ENCODE data around the gene NCAPG2. TPM values are rescaled to one million over a fixed set of nuclear protein-coding genes. Genes with fewer than 3 reads are reported as not detected.

Gene NCAPG2
- total and polyA plus RNA-seq, 2 donors (not counting 1 experiment from before 2014, with no cell fraction given) = 10.9 to 18.7 TPM

DNA sequence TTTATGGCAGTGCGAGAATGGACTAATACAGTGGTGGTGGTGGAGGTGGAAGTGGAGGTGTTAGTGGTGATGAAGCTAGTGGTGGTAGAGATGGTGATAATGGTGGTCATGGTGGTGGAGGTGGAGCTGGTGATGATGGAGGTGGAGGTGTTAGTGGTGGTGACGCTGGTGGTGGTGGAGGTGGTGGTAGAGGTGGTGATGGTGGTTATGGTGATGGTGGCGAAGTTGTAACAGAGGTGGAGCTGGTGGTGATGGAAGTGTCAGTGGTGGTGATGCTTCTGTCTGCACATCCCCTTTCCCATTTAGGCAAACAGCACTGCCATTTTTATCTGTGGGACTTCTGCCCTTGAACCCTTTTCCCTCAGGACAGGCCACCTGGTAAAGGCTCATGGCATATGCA is 109.5 kb downstream of the NCAPG2 start:
- peak; percentile 29 to 34 for DNase-seq (ENCODE audit: low read depth in 2 of 2)
- Histone ChIP-seq H3K27ac (ENCODE audit: insufficient read depth, low read length) (no peak overlapping the region), H3K79me2 (ENCODE audit: control insufficient read depth, insufficient read depth, low read length) (no peaks in the 10 kb centered on the region), H3K9ac (ENCODE audit: insufficient read depth, low read length) (no peak overlapping the region), H3K27me3 (ENCODE audit: control insufficient read depth, insufficient read depth, low read length) (peaks cover 1% of the 10 kb centered on the region), H3K9me3 (ENCODE audit: control insufficient read depth, insufficient read depth, low read depth, low read length) (peaks cover 1% of the 10 kb centered on the region), H4K20me1 (ENCODE audit: control insufficient read depth, extremely low read depth, insufficient read depth, low read length) (no peaks in the 10 kb centered on the region), H2AFZ (ENCODE audit: low read length) (no peak overlapping the region), H3K4me1 (ENCODE audit: control insufficient read depth, extremely low read depth, insufficient read depth, low read length) (no peaks in the 10 kb centered on the region), H3K4me3 (replicated peaks in 1 of 4; ENCODE audit: control extremely low read depth in 1 of 4, insufficient read depth in 1 of 4, low read depth in 3 of 4, low read length in 4 of 4) (no peak overlapping the region), H3K36me3 (ENCODE audit: control insufficient read depth, insufficient read depth, low read length) (no peaks in the 10 kb centered on the region), H3K4me2 (ENCODE audit: extremely low read depth, insufficient read depth, low read length) (no peak overlapping the region)
- TF ChIP-seq EZH2 (IDR thresholded peaks at IDR 0.05; ENCODE audit: low read length, missing control alignments) (no peak), CTCF (conservative IDR thresholded peaks at IDR 0.05 in 1 of 2, IDR thresholded peaks at IDR 0.05 in 1 of 2; ENCODE audit: low read depth in 1 of 2, low read length in 2 of 2) (no peak)

DNA sequence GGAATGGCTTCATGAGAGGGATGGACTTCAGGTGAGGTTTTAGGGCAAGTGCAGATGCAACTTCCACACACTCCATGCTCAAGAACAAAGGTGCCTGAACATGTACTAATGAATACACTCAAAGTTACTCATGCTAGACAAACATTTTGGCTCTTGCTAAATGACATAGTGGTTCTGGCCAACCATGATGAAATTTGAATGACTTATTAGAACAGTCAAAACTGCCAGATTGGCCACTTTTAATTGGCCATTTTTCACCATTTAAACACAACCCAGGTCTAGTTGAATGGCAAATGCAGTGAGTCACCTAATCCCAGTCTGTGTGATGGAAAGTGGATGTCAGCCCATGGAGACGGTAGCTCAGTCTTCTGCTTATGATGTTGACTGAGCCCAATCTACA is 112.1 kb downstream of the NCAPG2 start:
- peaks cover 1% of the 10 kb centered on the region for H3K9me3 ChIP-seq (ENCODE audit: control insufficient read depth, insufficient read depth, low read depth, low read length)

DNA sequence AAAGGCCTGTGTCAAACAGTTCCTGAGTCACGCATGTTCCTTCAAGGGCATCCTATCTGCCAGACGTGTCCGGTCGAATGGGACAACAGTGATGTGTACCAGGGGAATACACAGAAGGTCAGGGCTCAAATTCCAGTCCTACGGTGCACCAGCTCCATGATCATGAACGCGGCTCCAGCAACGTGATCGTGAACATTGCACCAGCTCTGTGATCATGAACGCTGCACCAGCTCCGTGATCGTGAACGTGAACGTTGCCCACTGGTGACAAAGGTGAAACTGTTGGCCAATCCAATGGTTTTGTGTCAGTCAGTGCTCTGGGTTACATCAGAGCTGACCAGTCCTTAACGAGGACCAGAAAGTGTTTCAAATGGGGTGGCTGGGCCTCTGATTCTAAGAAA is 112.7 kb downstream of the NCAPG2 start:
- no peak overlapping the region for H3K4me2 ChIP-seq (ENCODE audit: extremely low read depth, insufficient read depth, low read length)
- no peak overlapping the region for H3K4me3 ChIP-seq (replicated peaks in 1 of 4; ENCODE audit: control extremely low read depth in 1 of 4, insufficient read depth in 1 of 4, low read depth in 3 of 4, low read length in 4 of 4)
- H3K27ac ChIP-seq (ENCODE audit: insufficient read depth, low read length) = no peak overlapping the region
- H3K9me3 ChIP-seq (ENCODE audit: control insufficient read depth, insufficient read depth, low read depth, low read length) = peaks cover 1% of the 10 kb centered on the region
- no peaks in the 10 kb centered on the region for H3K4me1 ChIP-seq (ENCODE audit: control insufficient read depth, extremely low read depth, insufficient read depth, low read length)
- DNase-seq (ENCODE audit: low read depth in 2 of 2) = no peak
- TF ChIP-seq EZH2 (IDR thresholded peaks at IDR 0.05; ENCODE audit: low read length, missing control alignments) (no peak), CTCF (conservative IDR thresholded peaks at IDR 0.05 in 1 of 2, IDR thresholded peaks at IDR 0.05 in 1 of 2; ENCODE audit: low read depth in 1 of 2, low read length in 2 of 2) (no peak)
- H3K79me2 ChIP-seq (ENCODE audit: control insufficient read depth, insufficient read depth, low read length) = no peaks in the 10 kb centered on the region
- H4K20me1 ChIP-seq (ENCODE audit: control insufficient read depth, extremely low read depth, insufficient read depth, low read length) = no peaks in the 10 kb centered on the region
- no peak overlapping the region for H3K9ac ChIP-seq (ENCODE audit: insufficient read depth, low read length)
- H2AFZ ChIP-seq (ENCODE audit: low read length) = no peak overlapping the region
- no peaks in the 10 kb centered on the region for H3K36me3 ChIP-seq (ENCODE audit: control insufficient read depth, insufficient read depth, low read length)
- H3K27me3 ChIP-seq (ENCODE audit: control insufficient read depth, insufficient read depth, low read length) = peaks cover 13% of the 10 kb centered on the region

More for the DNA sequence above, 112.1 kb downstream of the NCAPG2 start:
- no peaks in the 10 kb centered on the region for H4K20me1 ChIP-seq (ENCODE audit: control insufficient read depth, extremely low read depth, insufficient read depth, low read length)
- H3K9ac ChIP-seq (ENCODE audit: insufficient read depth, low read length) = no peak overlapping the region
- H2AFZ ChIP-seq (ENCODE audit: low read length) = no peak overlapping the region
- no peak overlapping the region for H3K4me2 ChIP-seq (ENCODE audit: extremely low read depth, insufficient read depth, low read length)
- TF ChIP-seq EZH2 (IDR thresholded peaks at IDR 0.05; ENCODE audit: low read length, missing control alignments) = no peak
- no peak for TF ChIP-seq CTCF (conservative IDR thresholded peaks at IDR 0.05 in 1 of 2, IDR thresholded peaks at IDR 0.05 in 1 of 2; ENCODE audit: low read depth in 1 of 2, low read length in 2 of 2)
- no peak for DNase-seq (ENCODE audit: low read depth in 2 of 2)
- H3K27ac ChIP-seq (ENCODE audit: insufficient read depth, low read length) = no peak overlapping the region
- H3K4me1 ChIP-seq (ENCODE audit: control insufficient read depth, extremely low read depth, insufficient read depth, low read length) = no peaks in the 10 kb centered on the region
- H3K36me3 ChIP-seq (ENCODE audit: control insufficient read depth, insufficient read depth, low read length) = no peaks in the 10 kb centered on the region
- H3K4me3 ChIP-seq (replicated peaks in 1 of 4; ENCODE audit: control extremely low read depth in 1 of 4, insufficient read depth in 1 of 4, low read depth in 3 of 4, low read length in 4 of 4) = no peak overlapping the region
- no peaks in the 10 kb centered on the region for H3K79me2 ChIP-seq (ENCODE audit: control insufficient read depth, insufficient read depth, low read length)
- peaks cover 13% of the 10 kb centered on the region for H3K27me3 ChIP-seq (ENCODE audit: control insufficient read depth, insufficient read depth, low read length)
